ENCODE results near the gene PCDH20.

DNA sequence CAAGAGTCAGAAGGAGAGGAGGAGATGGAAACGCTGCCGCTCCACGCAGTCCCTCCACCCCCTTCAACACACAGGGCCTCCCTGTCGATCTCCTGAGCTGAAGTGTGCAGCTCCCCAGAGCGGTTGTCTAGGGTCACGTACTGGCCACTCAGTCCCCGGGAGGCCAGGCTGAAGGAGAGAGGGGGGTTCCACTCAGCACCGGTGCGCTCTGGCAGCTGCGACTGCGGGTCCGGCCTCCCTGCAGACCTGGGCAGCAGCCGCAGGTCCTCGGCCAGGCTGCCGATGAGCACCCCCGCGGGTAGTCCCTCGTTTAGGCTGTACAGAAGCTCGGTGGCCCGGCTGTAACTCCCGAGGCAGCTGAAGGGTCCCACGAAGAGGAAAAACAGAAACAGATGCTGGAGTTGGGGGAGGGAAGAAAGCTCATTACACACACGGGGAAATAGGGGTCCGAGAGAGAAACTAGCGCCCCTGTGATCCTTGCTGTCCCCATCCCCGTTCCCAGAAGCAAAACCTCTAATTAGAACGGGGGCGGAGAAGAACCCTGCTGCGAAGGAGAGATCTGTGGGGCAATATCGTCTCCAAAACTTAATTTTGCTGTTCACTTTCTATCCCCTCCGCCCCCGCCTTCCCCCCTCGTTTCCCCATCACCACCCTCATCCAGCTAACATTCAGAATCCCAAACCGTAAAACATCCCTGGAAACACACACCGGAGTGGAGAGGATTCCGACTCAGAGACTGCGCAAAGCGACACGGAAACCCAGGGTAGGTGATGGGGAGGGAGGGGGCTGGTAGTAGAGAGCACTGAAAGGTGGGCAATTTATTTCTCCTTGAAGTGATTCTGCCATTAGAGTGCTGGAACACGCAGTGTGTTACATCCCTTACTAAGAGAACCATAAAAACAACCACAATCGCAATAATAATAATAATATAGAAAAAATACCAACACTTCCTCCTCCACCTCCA is 1.8 kb downstream of the PCDH20 start:
- TF ChIP-seq, protein P1, sequence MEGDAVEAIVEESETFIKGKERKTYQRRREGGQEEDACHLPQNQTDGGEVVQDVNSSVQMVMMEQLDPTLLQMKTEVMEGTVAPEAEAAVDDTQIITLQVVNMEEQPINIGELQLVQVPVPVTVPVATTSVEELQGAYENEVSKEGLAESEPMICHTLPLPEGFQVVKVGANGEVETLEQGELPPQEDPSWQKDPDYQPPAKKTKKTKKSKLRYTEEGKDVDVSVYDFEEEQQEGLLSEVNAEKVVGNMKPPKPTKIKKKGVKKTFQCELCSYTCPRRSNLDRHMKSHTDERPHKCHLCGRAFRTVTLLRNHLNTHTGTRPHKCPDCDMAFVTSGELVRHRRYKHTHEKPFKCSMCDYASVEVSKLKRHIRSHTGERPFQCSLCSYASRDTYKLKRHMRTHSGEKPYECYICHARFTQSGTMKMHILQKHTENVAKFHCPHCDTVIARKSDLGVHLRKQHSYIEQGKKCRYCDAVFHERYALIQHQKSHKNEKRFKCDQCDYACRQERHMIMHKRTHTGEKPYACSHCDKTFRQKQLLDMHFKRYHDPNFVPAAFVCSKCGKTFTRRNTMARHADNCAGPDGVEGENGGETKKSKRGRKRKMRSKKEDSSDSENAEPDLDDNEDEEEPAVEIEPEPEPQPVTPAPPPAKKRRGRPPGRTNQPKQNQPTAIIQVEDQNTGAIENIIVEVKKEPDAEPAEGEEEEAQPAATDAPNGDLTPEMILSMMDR (IDR thresholded peaks at IDR 0.05) = no peak
- TF ChIP-seq POLR2A (IDR thresholded peaks at IDR 0.05) = no peak

All from lower leg skin (tissue), 3 donors.